HUES64 (cell line): Measurements from ENCODE around the gene SYNJ2.

ENCODE experiments used
- H3K27ac ChIP-seq: 2 replicates; pipeline ENCODE4 v1.7.0; 2013; ENCODE audit warnings: low read depth, low read length, inconsistent platforms
- H3K27me3 ChIP-seq: 2 replicates; pipeline ENCODE4 v1.6.1; 2013; ENCODE audit warnings: mild to moderate bottlenecking, low read length; ENCODE audit not compliant: insufficient read depth
- H3K36me3 ChIP-seq: 2 replicates; pipeline ENCODE4 v1.6.1; 2013; ENCODE audit warnings: mild to moderate bottlenecking, low read length; ENCODE audit not compliant: insufficient read depth
- H3K4me1 ChIP-seq: 2 replicates; pipeline ENCODE4 v1.6.1; 2013; ENCODE audit warnings: mild to moderate bottlenecking, low read length, moderate library complexity; ENCODE audit not compliant: insufficient read depth
- H3K4me3 ChIP-seq: 2 replicates; pipeline ENCODE4 v1.5.1; 2013; ENCODE audit warnings: mild to moderate bottlenecking, low read length, moderate library complexity
- H3K9ac ChIP-seq: 2 replicates; pipeline ENCODE4 v1.6.1; 2013; ENCODE audit warnings: mild to moderate bottlenecking, low read depth, low read length
- H3K9me3 ChIP-seq: 2 replicates; pipeline ENCODE4 v1.6.1; 2013; ENCODE audit warnings: low read depth, low read length; ENCODE audit not compliant: insufficient read depth
- WGBS: fragments of 150-250, 120-280 bp; methylation state at CpG from one replicate; pipeline ENCODE4 v1.1.7; 2013; ENCODE audit warnings: missing lambda C conversion rate; 5-methylcytosine and 5-hydroxymethylcytosine counted together

The SYNJ2 gene

GRCh38 chr6:157984128-157984527, 2.5 kb downstream of the SYNJ2 start:
- H3K4me3 ChIP-seq, result no peak overlapping the region
- peaks cover 29% of the 10 kb centered on the region for H3K4me1 ChIP-seq
- peaks cover 24% of the 10 kb centered on the region for H3K27me3 ChIP-seq
- WGBS, result 92% methylated on average over 4 of the region's 4 CpGs
- H3K36me3 ChIP-seq, result no peaks in the 10 kb centered on the region
- no peak overlapping the region for H3K9ac ChIP-seq
- no peak overlapping the region for H3K27ac ChIP-seq
- no peaks in the 10 kb centered on the region for H3K9me3 ChIP-seq

DNA sequence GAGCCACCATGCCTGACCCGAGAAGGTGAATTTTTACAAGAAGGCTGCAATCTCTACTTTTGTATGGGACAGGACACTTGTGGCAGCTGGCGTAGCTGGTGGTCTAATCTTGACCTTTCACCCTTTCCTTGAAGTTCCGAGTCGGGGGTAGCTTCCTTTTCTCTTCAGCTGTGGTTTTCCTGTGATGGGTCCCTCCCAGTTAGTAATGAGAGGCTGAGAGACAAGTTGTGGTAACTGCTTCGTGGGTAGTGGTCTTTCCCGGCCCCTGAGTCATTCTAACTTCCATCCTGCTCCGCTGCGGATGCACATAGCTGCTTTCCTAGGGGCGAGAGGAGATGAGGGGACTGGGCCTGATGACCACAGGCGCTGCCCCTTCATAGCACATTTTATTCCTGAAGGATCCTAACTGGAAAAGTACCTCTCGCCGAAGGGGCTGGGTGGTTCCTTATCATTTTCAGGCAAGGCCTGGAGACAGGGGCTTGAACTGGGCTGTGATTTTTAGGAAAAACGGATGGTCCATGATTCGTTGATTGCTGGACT, 3.1 kb downstream of the SYNJ2 start:
- Histone ChIP-seq H3K9me3 (no peaks in the 10 kb centered on the region), H3K4me1 (peaks cover 29% of the 10 kb centered on the region), H3K27ac (no peak overlapping the region), H3K36me3 (no peaks in the 10 kb centered on the region), H3K27me3 (peaks cover 22% of the 10 kb centered on the region), H3K9ac (no peak overlapping the region), H3K4me3 (no peak overlapping the region)
- WGBS, result 75% methylated on average over 14 of the region's 14 CpGs

DNA sequence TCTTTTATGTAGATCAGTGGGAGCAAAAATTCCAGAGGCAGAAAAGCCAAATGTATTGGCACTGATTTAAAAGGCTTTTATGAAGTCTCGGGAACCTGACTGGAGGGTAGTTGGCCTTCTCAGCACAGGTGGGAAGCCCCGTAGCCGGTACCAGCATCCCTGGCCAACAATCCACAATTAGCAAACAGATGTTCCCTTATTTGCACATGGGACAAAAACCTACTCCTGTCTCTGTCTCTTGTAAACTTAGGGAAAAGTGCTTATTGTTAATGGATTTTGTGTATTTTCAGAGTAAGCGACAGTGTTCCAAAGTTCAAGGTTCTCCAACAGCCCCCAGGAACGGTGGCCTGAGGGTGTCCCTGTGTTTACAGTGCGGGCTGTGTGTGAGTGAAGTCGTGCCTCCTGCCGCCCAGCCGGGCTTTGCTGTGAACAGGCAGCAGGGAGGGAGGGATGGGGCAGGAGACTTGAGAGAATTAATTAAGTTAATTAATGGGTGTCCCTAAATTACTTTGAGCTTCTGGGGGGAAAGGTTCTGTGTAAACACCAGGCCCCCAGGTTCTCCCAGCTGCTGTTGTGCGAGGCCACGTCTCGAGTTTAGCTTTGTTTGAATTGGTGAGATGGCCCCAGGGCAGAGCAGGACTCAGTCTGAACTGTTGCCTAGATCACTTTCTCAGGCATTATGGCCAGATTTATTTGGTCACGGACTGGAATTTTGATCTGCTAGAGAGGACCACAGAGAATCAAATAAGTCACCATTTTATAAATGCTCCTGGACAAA, 3.9 kb downstream of the SYNJ2 start:
- 35% methylated on average over 13 of the region's 13 CpGs for WGBS

GRCh38 chr6:157987788-157988699, 6.4 kb downstream of the SYNJ2 start:
- H3K9ac ChIP-seq, result no peak overlapping the region
- no peaks in the 10 kb centered on the region for H3K36me3 ChIP-seq
- no peak overlapping the region for H3K4me3 ChIP-seq
- H3K9me3 ChIP-seq, result no peaks in the 10 kb centered on the region
- 87% methylated on average over 20 of the region's 20 CpGs for WGBS
- H3K4me1 ChIP-seq, result peaks cover 22% of the 10 kb centered on the region
- no peak overlapping the region for H3K27ac ChIP-seq
- no peaks in the 10 kb centered on the region for H3K27me3 ChIP-seq

More for the DNA sequence above, 3.9 kb downstream of the SYNJ2 start:
- no peaks in the 10 kb centered on the region for H3K36me3 ChIP-seq
- H3K4me3 ChIP-seq, result 0 out of 2 replicates have a peak overlapping the region, but pooled peaks have one; percentile 1
- peaks cover 14% of the 10 kb centered on the region for H3K27me3 ChIP-seq
- no peak overlapping the region for H3K9ac ChIP-seq
- peak overlapping the region; percentile 49; the same call in 1 of the 2 replicates for H3K27ac ChIP-seq
- H3K4me1 ChIP-seq, result peaks cover 29% of the 10 kb centered on the region
- no peaks in the 10 kb centered on the region for H3K9me3 ChIP-seq

DNA sequence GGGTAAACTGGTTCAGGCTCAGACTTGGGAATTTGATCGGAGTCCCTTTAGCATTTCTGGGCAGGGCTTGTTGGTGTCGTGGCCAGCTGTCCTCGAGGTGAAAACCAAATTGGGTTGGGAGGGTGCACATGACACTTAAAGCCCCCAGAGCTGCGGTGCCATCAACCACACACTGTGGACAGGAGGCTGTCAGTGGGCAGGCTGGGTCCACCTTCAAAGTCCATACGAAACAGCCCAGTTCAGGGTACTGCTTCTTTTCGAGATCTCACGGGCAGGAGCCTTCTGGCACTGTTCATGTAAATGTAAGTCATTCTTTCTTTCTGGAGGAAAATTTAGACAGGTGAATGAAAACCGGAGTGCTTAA, 7.0 kb downstream of the SYNJ2 start:
- 88% methylated on average over 8 of the region's 8 CpGs for WGBS
- Histone ChIP-seq H3K36me3 (no peaks in the 10 kb centered on the region), H3K27ac (no peak overlapping the region), H3K9ac (no peak overlapping the region), H3K4me1 (peaks cover 20% of the 10 kb centered on the region), H3K4me3 (no peak overlapping the region), H3K27me3 (no peaks in the 10 kb centered on the region), H3K9me3 (no peaks in the 10 kb centered on the region)

DNA sequence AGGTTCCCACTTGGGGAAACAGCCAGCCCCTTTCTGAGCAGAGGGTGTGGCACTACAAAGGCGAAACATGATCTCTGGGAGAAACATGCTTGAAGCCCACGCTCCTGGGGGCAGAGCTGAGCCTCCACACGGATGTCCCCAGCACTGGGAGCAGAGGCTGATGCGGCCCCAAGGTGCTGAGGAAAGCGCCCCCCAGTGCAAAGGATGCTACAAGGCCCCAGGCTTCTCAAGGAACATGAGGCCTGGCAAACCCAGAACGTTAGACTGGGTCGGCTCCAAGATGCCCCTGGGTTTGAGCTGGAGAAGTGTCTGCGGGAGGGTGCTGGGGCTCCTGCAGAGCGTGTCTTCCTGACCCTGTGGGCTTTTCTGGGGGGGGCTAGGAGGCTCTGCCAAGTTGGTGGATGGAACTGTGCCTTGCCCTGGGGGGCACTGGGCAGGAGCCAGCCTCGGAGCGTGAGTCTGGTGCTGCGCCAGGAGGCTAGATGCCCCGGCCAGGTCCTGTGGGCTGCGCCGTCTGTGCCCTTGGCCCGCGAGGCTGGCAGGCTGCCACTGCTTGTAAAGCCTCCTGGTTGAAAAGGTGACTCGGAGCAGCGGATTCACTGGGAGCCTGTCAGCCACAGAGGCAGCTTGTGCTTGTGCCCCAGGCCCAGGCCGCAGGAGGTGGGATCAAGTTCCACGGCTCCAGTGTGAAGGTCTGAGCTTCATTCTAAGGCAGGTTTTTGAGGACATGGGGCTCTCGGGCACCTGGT, 8.1 kb downstream of the SYNJ2 start:
- Histone ChIP-seq H3K4me3 (no peak overlapping the region), H3K9ac (no peak overlapping the region), H3K27me3 (no peaks in the 10 kb centered on the region), H3K9me3 (no peaks in the 10 kb centered on the region), H3K4me1 (peaks cover 18% of the 10 kb centered on the region), H3K36me3 (no peaks in the 10 kb centered on the region), H3K27ac (no peak overlapping the region; the same call in 1 of the 2 replicates)
- WGBS, result 83% methylated on average over 22 of the region's 22 CpGs

DNA sequence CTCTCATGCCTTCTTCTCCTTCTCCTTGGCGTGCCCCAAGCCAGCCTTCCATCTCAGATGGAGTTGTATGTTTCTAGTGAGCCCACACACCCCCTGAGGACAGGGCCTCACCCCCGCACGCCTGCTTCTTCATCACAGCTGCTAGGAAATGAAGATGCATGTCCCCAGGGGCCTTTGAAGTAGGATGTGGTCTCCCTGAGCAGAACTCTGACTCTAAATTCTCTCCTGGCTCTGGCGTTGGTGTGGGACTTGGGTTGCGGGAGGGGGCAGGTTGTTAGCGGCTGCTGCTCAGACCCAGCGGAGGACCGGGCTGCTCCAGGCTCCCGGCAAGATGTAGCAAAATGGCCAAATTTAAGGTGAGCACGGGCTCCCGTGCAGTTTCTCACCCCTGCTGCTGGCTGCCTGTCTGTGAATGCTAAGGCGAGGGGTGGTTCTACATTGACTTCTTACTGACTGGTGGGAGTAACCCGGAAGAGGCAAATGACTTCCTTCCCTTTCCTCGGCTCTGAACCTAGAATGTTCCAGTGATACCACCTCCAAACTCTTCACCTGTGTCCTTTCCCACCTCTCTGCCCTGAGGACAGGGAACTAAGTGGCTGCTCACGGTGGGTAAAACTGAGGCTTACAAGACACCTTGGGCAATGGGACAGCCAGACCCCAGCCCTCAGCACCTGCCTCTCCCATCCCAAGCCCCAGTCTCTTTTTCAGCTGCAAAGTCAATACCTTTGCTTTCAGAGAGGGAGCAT, 8.8 kb downstream of the SYNJ2 start:
- Histone ChIP-seq H3K9me3 (no peaks in the 10 kb centered on the region), H3K36me3 (no peaks in the 10 kb centered on the region), H3K4me3 (no peak overlapping the region), H3K9ac (no peak overlapping the region), H3K27ac (no peak overlapping the region), H3K27me3 (no peaks in the 10 kb centered on the region), H3K4me1 (peaks cover 10% of the 10 kb centered on the region)
- 85% methylated on average over 15 of the region's 15 CpGs for WGBS

- Histone ChIP-seq H3K4me3 (no peak overlapping the region), H3K9me3 (no peaks in the 10 kb centered on the region), H3K9ac (no peak overlapping the region), H3K27me3 (no peaks in the 10 kb centered on the region), H3K36me3 (no peaks in the 10 kb centered on the region), H3K27ac (no peak overlapping the region), H3K4me1 (peaks cover 8% of the 10 kb centered on the region)
- WGBS, result 91% methylated on average over 11 of the region's 11 CpGs
These were observed 9.4 kb downstream of the SYNJ2 start for GRCh38 chr6:157991067-157991432.

DNA sequence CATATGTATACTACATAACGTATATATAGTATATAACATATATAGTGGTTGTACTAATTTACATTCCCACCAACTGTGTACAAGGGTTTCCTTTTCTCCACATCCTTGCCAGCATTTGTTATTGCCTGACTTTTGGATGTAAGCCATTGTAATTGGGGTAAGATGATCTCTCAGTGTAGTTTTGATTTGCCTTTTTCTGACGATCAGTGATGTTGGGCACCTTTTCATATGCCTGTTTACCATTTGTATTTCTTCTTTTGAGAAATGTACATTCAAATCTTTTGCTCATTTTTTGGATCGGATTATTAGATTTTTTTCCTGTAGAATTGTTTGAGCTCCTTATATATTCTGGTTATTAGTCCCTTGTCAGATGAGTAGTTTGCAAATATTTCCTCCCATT, 11.4 kb downstream of the SYNJ2 start:
- Histone ChIP-seq H3K27ac (no peak overlapping the region), H3K27me3 (no peaks in the 10 kb centered on the region), H3K4me1 (peaks cover 12% of the 10 kb centered on the region), H3K9ac (no peak overlapping the region), H3K4me3 (no peak overlapping the region), H3K36me3 (no peaks in the 10 kb centered on the region), H3K9me3 (no peaks in the 10 kb centered on the region)
- WGBS, result 100% methylated on average over 2 of the region's 3 CpGs

DNA sequence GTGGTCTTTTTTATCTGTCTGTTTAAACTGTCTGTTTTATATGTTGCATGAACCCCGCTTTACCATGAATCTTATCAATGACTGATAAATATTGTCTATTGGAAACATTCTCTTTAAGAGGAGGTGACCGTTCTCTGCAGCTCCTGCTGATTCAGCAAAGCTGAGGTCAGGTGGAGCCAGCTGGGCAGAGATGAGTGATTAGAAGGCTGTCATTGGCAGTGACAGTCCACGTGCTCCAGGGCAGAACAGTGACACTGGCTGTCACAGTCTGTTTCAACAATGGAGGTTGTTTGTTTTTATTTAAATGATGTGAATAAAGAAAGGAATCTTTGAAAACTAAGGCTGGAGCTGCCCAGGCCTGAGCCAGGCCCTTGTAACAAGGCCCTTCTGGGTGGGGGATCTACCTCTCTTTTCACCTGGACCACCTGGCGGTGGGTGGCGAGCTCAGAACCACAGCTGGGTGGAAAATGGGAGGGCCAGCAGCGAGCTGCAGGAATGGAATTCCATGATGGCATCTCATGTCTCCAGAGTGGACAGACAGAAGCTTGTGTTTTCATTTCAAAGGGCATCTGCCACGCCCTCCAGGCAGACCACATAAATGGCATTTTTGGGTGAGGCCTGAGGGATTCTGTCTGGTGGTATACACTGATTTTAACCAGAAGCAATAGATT, 12.6 kb downstream of the SYNJ2 start:
- peaks cover 12% of the 10 kb centered on the region for H3K4me1 ChIP-seq
- 82% methylated on average over 7 of the region's 7 CpGs for WGBS
- H3K36me3 ChIP-seq, result no peaks in the 10 kb centered on the region
- no peaks in the 10 kb centered on the region for H3K9me3 ChIP-seq
- no peaks in the 10 kb centered on the region for H3K27me3 ChIP-seq
- H3K27ac ChIP-seq, result no peak overlapping the region
- H3K4me3 ChIP-seq, result no peak overlapping the region
- no peak overlapping the region for H3K9ac ChIP-seq
